Measurements from ENCODE around the gene HACD3. TPM values are rescaled to one million over a fixed set of nuclear protein-coding genes. Genes with fewer than 3 reads are reported as not detected.

The HACD3 gene
- total RNA-seq, 2 donors from 2014 or later: 41.6 to 91.4 TPM

GRCh38 chr15:65579762-65580161, 49.5 kb downstream of the HACD3 start:
- Histone ChIP-seq H3K27ac (no peak overlapping the region), H3K4me3 (no peak overlapping the region), H3K27me3 (replicated peaks; ENCODE audit: insufficient read depth) (no peaks in the 10 kb centered on the region), H3K36me3 (no peaks in the 10 kb centered on the region), H3K9me3 (no peaks in the 10 kb centered on the region), H3K4me1 (replicated peaks) (no peaks in the 10 kb centered on the region)
- intact Hi-C loops (cut with DNase I): no loop called here
- no peak for DNase-seq (ENCODE audit: low spot score)
- TF ChIP-seq POLR2AphosphoS5 (IDR thresholded peaks at IDR 0.05) (no peak), POLR2A (IDR thresholded peaks at IDR 0.05) (no peak)
- TF ChIP-seq, protein P1, sequence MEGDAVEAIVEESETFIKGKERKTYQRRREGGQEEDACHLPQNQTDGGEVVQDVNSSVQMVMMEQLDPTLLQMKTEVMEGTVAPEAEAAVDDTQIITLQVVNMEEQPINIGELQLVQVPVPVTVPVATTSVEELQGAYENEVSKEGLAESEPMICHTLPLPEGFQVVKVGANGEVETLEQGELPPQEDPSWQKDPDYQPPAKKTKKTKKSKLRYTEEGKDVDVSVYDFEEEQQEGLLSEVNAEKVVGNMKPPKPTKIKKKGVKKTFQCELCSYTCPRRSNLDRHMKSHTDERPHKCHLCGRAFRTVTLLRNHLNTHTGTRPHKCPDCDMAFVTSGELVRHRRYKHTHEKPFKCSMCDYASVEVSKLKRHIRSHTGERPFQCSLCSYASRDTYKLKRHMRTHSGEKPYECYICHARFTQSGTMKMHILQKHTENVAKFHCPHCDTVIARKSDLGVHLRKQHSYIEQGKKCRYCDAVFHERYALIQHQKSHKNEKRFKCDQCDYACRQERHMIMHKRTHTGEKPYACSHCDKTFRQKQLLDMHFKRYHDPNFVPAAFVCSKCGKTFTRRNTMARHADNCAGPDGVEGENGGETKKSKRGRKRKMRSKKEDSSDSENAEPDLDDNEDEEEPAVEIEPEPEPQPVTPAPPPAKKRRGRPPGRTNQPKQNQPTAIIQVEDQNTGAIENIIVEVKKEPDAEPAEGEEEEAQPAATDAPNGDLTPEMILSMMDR (IDR thresholded peaks at IDR 0.05): no peak
- 49% methylated on average over 3 of the region's 3 CpGs for WGBS

DNA sequence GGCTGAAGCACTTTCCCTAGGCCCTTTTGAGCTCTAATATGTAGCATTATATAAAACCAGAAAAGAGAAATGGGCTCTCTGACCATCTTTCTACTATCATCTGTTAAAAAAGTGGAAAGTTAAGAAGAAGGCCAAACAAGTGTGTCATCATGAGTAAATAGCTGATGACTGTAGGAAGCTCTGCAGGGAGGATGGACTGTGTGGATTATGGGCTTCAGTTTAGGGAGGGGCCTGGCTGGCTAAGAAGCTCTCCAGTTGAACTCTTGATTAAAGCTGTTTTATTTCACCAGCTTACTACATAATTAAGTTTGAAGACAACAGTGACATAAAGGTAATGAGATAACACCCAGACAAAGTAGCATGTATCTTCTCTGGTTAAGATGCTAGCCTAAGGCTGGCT, 50.0 kb downstream of the HACD3 start:
- H3K27me3 ChIP-seq (replicated peaks; ENCODE audit: insufficient read depth): no peaks in the 10 kb centered on the region
- no peak overlapping the region for H3K4me3 ChIP-seq
- H3K9me3 ChIP-seq: no peaks in the 10 kb centered on the region
- intact Hi-C loops (cut with DNase I): no loop called here
- TF ChIP-seq POLR2A (IDR thresholded peaks at IDR 0.05): no peak
- TF ChIP-seq POLR2AphosphoS5 (IDR thresholded peaks at IDR 0.05): no peak
- TF ChIP-seq, protein P1 (IDR thresholded peaks at IDR 0.05): no peak
- DNase-seq (ENCODE audit: low spot score): no peak
- H3K36me3 ChIP-seq: no peaks in the 10 kb centered on the region
- H3K4me1 ChIP-seq (replicated peaks): no peaks in the 10 kb centered on the region
- H3K27ac ChIP-seq: no peak overlapping the region

DNA sequence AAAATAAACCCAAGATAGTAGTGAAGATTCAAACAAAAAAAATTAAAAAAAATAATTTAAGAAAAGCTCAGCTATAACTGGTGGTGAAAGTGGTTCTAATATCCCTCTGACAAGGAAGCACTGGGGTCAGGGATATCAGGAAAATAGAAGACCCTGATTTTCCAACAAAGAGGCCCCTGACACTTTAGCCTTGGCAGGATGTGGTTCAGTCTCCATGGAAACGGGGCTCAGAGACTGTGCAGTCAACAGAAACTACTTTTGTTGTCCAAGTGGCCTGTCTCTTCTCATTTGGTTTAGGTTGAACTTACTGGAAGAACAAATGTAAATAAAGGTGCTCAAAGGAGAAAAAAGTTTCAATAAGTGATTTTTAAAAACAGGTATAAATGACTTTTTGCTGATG, 53.4 kb downstream of the HACD3 start:
- no peaks in the 10 kb centered on the region for H3K36me3 ChIP-seq
- no peaks in the 10 kb centered on the region for H3K9me3 ChIP-seq
- intact Hi-C loops (cut with DNase I): no loop called here
- no peaks in the 10 kb centered on the region for H3K27me3 ChIP-seq (replicated peaks; ENCODE audit: insufficient read depth)
- no peak for TF ChIP-seq POLR2AphosphoS5 (IDR thresholded peaks at IDR 0.05)
- no peak for TF ChIP-seq POLR2A (IDR thresholded peaks at IDR 0.05)
- TF ChIP-seq, protein P1 (IDR thresholded peaks at IDR 0.05): no peak
- H3K27ac ChIP-seq: no peak overlapping the region
- DNase-seq (ENCODE audit: low spot score): no peak
- 43% methylated on average over 1 of the region's 1 CpG for WGBS
- no peaks in the 10 kb centered on the region for H3K4me1 ChIP-seq (replicated peaks)
- no peak overlapping the region for H3K4me3 ChIP-seq

DNA sequence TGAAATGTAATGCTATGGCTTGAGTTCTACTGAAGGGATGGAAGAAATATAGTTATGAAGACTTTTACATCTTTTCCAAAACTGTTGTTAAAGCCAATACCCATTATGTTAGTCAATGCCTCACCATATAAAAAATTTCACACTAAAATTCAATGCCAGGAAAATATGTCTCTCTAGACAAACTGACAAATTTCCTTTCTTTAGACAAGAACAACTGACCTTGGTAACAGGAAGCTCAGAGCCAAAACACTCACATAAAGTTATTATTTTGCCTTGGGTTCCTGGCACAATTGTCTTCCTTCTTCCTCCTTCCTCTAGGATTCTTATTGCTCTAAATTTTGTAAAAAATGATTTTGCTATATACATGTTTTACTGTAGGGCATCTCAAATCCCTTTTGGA, 54.0 kb downstream of the HACD3 start:
- no peak for TF ChIP-seq POLR2A (IDR thresholded peaks at IDR 0.05)
- Histone ChIP-seq H3K4me1 (replicated peaks) (no peaks in the 10 kb centered on the region), H3K4me3 (no peak overlapping the region), H3K9me3 (no peaks in the 10 kb centered on the region), H3K36me3 (no peaks in the 10 kb centered on the region), H3K27ac (no peak overlapping the region), H3K27me3 (replicated peaks; ENCODE audit: insufficient read depth) (no peaks in the 10 kb centered on the region)
- intact Hi-C loops (cut with DNase I): no loop called here
- DNase-seq (ENCODE audit: low spot score): no peak

DNA sequence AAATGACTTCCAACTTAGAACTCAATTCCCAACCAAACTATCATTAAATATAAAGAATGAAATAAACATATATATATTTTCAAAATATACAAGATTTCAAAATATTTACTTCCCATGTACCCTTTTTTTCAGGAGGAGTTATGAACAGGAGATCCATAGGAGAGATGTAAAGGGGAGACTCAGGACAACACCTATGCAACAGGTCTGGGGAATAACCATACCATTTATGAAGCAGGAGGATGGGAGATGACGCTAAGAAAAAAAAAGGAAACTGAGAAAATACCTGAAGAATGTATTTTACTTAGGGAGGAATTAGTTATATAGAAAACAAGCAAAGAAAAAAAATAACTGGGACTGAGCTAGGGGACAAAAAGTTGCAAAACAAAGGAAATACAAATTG, 56.8 kb downstream of the HACD3 start:
- no peak overlapping the region for H3K27ac ChIP-seq
- intact Hi-C loops (cut with DNase I): no loop called here
- no peaks in the 10 kb centered on the region for H3K4me1 ChIP-seq (replicated peaks)
- H3K9me3 ChIP-seq: no peaks in the 10 kb centered on the region
- H3K36me3 ChIP-seq: no peaks in the 10 kb centered on the region
- H3K27me3 ChIP-seq (replicated peaks; ENCODE audit: insufficient read depth): no peaks in the 10 kb centered on the region
- no peak overlapping the region for H3K4me3 ChIP-seq
- no peak for DNase-seq (ENCODE audit: low spot score)
- TF ChIP-seq POLR2AphosphoS5 (IDR thresholded peaks at IDR 0.05): no peak
- TF ChIP-seq, protein P1 (IDR thresholded peaks at IDR 0.05): no peak
- WGBS: 94% methylated on average over 1 of the region's 1 CpG

Data from prostate gland (tissue), 2 donors.